MCF 10A (cell line): ENCODE results near the gene UBE2D3. TPM values are rescaled to one million over a fixed set of nuclear protein-coding genes. Genes with fewer than 3 reads are reported as not detected.

Source experiments
- BruUV-seq: library from RNA; stranded (reverse); fragments of 400-500 nt; replicated peaks from 2 replicates; lab custom pipeline; 2021; lab: Mats Ljungman, UMichigan
- CTCF ChIA-PET: fragments of 300-600 bp; sonication (Branson Sonifier 250); formaldehyde crosslinking; extraction: SDS; loops from one replicate; lab custom pipeline; 2021; ENCODE audit warnings: antibody characterized with exemption, inconsistent platforms; lab: Yijun Ruan, JAX
- POLR2A ChIA-PET: fragments of 300-600, 350-650 bp; sonication (Branson Sonifier 250); formaldehyde crosslinking; extraction: SDS; loops from one replicate; lab custom pipeline; 2020; ENCODE audit warnings: antibody characterized with exemption, inconsistent platforms; lab: Yijun Ruan, JAX
- DNase-seq: peaks from one replicate; pipeline ENCODE4 v3.0.0-alpha.2; 2018; ENCODE audit not compliant: unreplicated experiment
- H3K27ac Mint-ChIP-seq: one replicate; pipeline ENCODE4 v1.8.0; 2022; ENCODE audit warnings: mild to moderate bottlenecking, low read depth, mixed read lengths; ENCODE audit not compliant: unreplicated experiment
- H3K27me3 Mint-ChIP-seq: one replicate; pipeline ENCODE4 v1.8.0; 2022; ENCODE audit warnings: mixed read lengths; ENCODE audit not compliant: insufficient read depth, unreplicated experiment
- H3K36me3 Mint-ChIP-seq: one replicate; pipeline ENCODE4 v1.8.0; 2022; ENCODE audit warnings: mild to moderate bottlenecking, moderate library complexity, mixed read lengths; ENCODE audit not compliant: insufficient read depth, unreplicated experiment
- H3K4me1 Mint-ChIP-seq: one replicate; pipeline ENCODE4 v1.8.0; 2022; ENCODE audit warnings: mixed read lengths; ENCODE audit not compliant: insufficient read depth, unreplicated experiment
- H3K4me3 Mint-ChIP-seq: one replicate; pipeline ENCODE4 v1.8.0; 2022; ENCODE audit warnings: mild to moderate bottlenecking, moderate library complexity, mixed read lengths; ENCODE audit not compliant: unreplicated experiment
- H3K9me3 Mint-ChIP-seq: one replicate; pipeline ENCODE4 v1.8.0; 2022; ENCODE audit warnings: mixed read lengths; ENCODE audit not compliant: unreplicated experiment
- CTCF ChIP-seq: fragments of 200-600 bp; IDR thresholded peaks from one replicate; pipeline ENCODE4 v1.8.0; 2022; ENCODE audit warnings: antibody characterized with exemption, mild to moderate bottlenecking; ENCODE audit not compliant: unreplicated experiment
- intact Hi-C: fragments of 100-400 bp; cut with micrococcal nuclease; formaldehyde crosslinking; loops from 2 replicates; pipeline ENCODE4 v1.14.1; 2022
- total RNA-seq: library from RNA; stranded (reverse); gene quantifications from 2 replicates; pipeline ENCODE4 v1.2.3, GENCODE V29; 2022

Gene UBE2D3
- total RNA-seq, 1 experiment from 2014 or later = 505 TPM

GRCh38 chr4:102862747-102863146 lies 35.4 kb upstream of the UBE2D3 start:
- no TSS peak for BruUV-seq
- H3K27ac Mint-ChIP-seq = no peak overlapping the region
- POLR2A ChIA-PET = interaction anchor here (1.5 kb wide), 1 partner anchor 35 kb away, joined by 7 read pairs; the partner anchor contains the start of gene UBE2D3

GRCh38 chr4:102862016-102862415 lies 34.7 kb upstream of the UBE2D3 start:
- H3K27ac Mint-ChIP-seq = no peak overlapping the region
- TF ChIP-seq CTCF = no peak
- no TSS peak for BruUV-seq
- H3K36me3 Mint-ChIP-seq = peaks cover 7% of the 10 kb centered on the region
- no peaks in the 10 kb centered on the region for H3K27me3 Mint-ChIP-seq
- ChIA-PET CTCF (no interaction called here), POLR2A (interaction anchor here (0.6 to 0.9 kb wide), 2 partner anchors 34 to 35 kb away, joined by 3 read pairs; partner anchors contain the start of gene UBE2D3)
- H3K9me3 Mint-ChIP-seq = peaks cover 13% of the 10 kb centered on the region
- no peaks in the 10 kb centered on the region for H3K4me1 Mint-ChIP-seq
- no peak for DNase-seq
- intact Hi-C loops = no loop called here
- no peak overlapping the region for H3K4me3 Mint-ChIP-seq

More at GRCh38 chr4:102862747-102863146, 35.4 kb upstream of the UBE2D3 start:
- H3K4me3 Mint-ChIP-seq = no peak overlapping the region
- H3K9me3 Mint-ChIP-seq = peaks cover 13% of the 10 kb centered on the region
- no peaks in the 10 kb centered on the region for H3K4me1 Mint-ChIP-seq
- TF ChIP-seq CTCF = no peak
- no peaks in the 10 kb centered on the region for H3K27me3 Mint-ChIP-seq
- peaks cover 7% of the 10 kb centered on the region for H3K36me3 Mint-ChIP-seq
- CTCF ChIA-PET = no interaction called here
- intact Hi-C loops = no loop called here
- DNase-seq = no peak

- Mint-ChIP-seq H3K9me3 (peaks cover 13% of the 10 kb centered on the region), H3K36me3 (peaks cover 7% of the 10 kb centered on the region), H3K27me3 (no peaks in the 10 kb centered on the region), H3K4me3 (no peak overlapping the region), H3K4me1 (no peaks in the 10 kb centered on the region), H3K27ac (no peak overlapping the region)
- no TSS peak for BruUV-seq
- intact Hi-C loops = no loop called here
- ChIA-PET POLR2A (interaction anchor here (0.6 to 0.9 kb wide), 2 partner anchors 33 to 1704 kb away, joined by 3 to 4 read pairs; partner anchors contain the start of gene UBE2D3), CTCF (interaction anchor here (0.7 kb wide), 1 partner anchor 1779 kb away, joined by 3 read pairs; no protein-coding TSS in a partner anchor)
- DNase-seq = no peak
- no peak for TF ChIP-seq CTCF
These were observed 33.4 kb upstream of the UBE2D3 start for GRCh38 chr4:102860611-102861324.

- no TSS peak for BruUV-seq
- Mint-ChIP-seq H3K27me3 (no peaks in the 10 kb centered on the region), H3K36me3 (no peaks in the 10 kb centered on the region), H3K4me3 (no peak overlapping the region), H3K27ac (no peak overlapping the region), H3K9me3 (peaks cover 13% of the 10 kb centered on the region), H3K4me1 (no peaks in the 10 kb centered on the region)
- intact Hi-C loops = no loop called here
- ChIA-PET POLR2A (interaction anchor here (0.6 to 2.5 kb wide), 4 partner anchors 10 to 364 kb away, joined by 3 to 11 read pairs (median 4); partner anchors contain the start of gene CISD2), CTCF (interaction anchor here (0.7 to 1.9 kb wide), 2 partner anchors 20 to 309 kb away, joined by 3 to 6 read pairs; no protein-coding TSS in a partner anchor)
- no peak for DNase-seq
- TF ChIP-seq CTCF = no peak
These were observed 31.6 kb upstream of the UBE2D3 start for GRCh38 chr4:102858828-102859464.
